Measurements from ENCODE around the gene SLC44A2. TPM values are rescaled to one million over a fixed set of nuclear protein-coding genes. Genes with fewer than 3 reads are reported as not detected.

SLC44A2 gene
- total and polyA plus RNA-seq, 10 of the 15 experiments (the other 5 are each of a cell fraction or from before 2014, with no cell fraction given): 3.0 to 51.3 (median 26.8) TPM

- TF ChIP-seq SKIL (IDR thresholded peaks at IDR 0.05; ENCODE audit: low read depth, poor library complexity, severe bottlenecking) (peak; percentile 88), YY1 (IDR thresholded peaks at IDR 0.05; ENCODE audit: low read depth, low read length) (peak; percentile 71), EP300 (IDR thresholded peaks at IDR 0.05; ENCODE audit: borderline replicate concordance in 1 of 2, control insufficient read depth in 1 of 2, low read depth in 2 of 2, low read length in 2 of 2) (peak; percentile 38 to 41; a peak in 1 of 4 replicates), CREB1 (IDR thresholded peaks at IDR 0.05; ENCODE audit: low read depth) (no peak), BCL3 (IDR thresholded peaks at IDR 0.05; ENCODE audit: borderline replicate concordance, insufficient read depth, low read depth, low read length, poor library complexity, severe bottlenecking) (peak; percentile 12), RUNX3 (IDR thresholded peaks at IDR 0.05; ENCODE audit: low read length) (peak; percentile 45), MTA2 (IDR thresholded peaks at IDR 0.05; ENCODE audit: low read depth) (peak; percentile 83), FOXK2 (IDR thresholded peaks at IDR 0.05) (no peak), GATAD2B (conservative IDR thresholded peaks at IDR 0.05; ENCODE audit: low read depth) (peak; percentile 75; the same call in 1 of the 2 replicates), E4F1 (IDR thresholded peaks at IDR 0.05; ENCODE audit: borderline replicate concordance, partially characterized antibody) (no peak), CREM (IDR thresholded peaks at IDR 0.05; ENCODE audit: low read depth) (no peak), ZNF687 (IDR thresholded peaks at IDR 0.05) (peak; percentile 76), TBL1XR1 (IDR thresholded peaks at IDR 0.05; ENCODE audit: low read depth, low read length) (0 out of 2 replicates have a peak, but pooled peaks have one; percentile 40), JUNB (IDR thresholded peaks at IDR 0.05) (no peak), FOXM1 (IDR thresholded peaks at IDR 0.05; ENCODE audit: low read depth, low read length) (no peak), BHLHE40 (IDR thresholded peaks at IDR 0.05; ENCODE audit: borderline replicate concordance in 1 of 2, low read depth in 2 of 2, low read length in 1 of 2) (peak; percentile 91 to 94), TAF1 (IDR thresholded peaks at IDR 0.05; ENCODE audit: borderline replicate concordance, low read depth, low read length) (no peak), IKZF2 (IDR thresholded peaks at IDR 0.05) (peak; percentile 89), POLR2A (IDR thresholded peaks at IDR 0.05; ENCODE audit: low read depth, low read length) (no peak), GABPA (IDR thresholded peaks at IDR 0.05; ENCODE audit: low read depth) (no peak)
Measured at GRCh38 chr19:10593820-10594637, 31.3 kb upstream of the SLC44A2 start (continued).
